ENCODE measurements around the gene GFPT2.

The GFPT2 gene

GRCh38 chr5:180350711-180351465, 2.2 kb downstream of the GFPT2 start:
- DNase-seq: no peak

GRCh38 chr5:180350296-180350695, 2.8 kb downstream of the GFPT2 start:
- no peak for DNase-seq

GRCh38 chr5:180349391-180349790, 3.7 kb downstream of the GFPT2 start:
- DNase-seq: no peak

- no peak for DNase-seq
These were observed 4.8 kb downstream of the GFPT2 start for GRCh38 chr5:180348336-180348735.

GRCh38 chr5:180347702-180348101, 5.4 kb downstream of the GFPT2 start:
- no peak for DNase-seq

GRCh38 chr5:180346358-180346757, 6.8 kb downstream of the GFPT2 start:
- DNase-seq: no peak

GRCh38 chr5:180345781-180346180, 7.4 kb downstream of the GFPT2 start:
- no peak for DNase-seq

- no peak for DNase-seq
These were observed 8.0 kb downstream of the GFPT2 start for GRCh38 chr5:180345186-180345585.

- DNase-seq: no peak
These were observed 8.5 kb downstream of the GFPT2 start for GRCh38 chr5:180344696-180344999.

- DNase-seq: no peak
These were observed 9.1 kb downstream of the GFPT2 start for GRCh38 chr5:180343831-180344695.

- no peak for DNase-seq
These were observed 9.9 kb downstream of the GFPT2 start for GRCh38 chr5:180343110-180343830.

GRCh38 chr5:180341595-180341994, 11.5 kb downstream of the GFPT2 start:
- no peak for DNase-seq

GRCh38 chr5:180340856-180341255, 12.3 kb downstream of the GFPT2 start:
- DNase-seq: no peak

- DNase-seq: no peak
These were observed 13.5 kb downstream of the GFPT2 start for GRCh38 chr5:180339583-180340183.

- DNase-seq: no peak
These were observed 15.0 kb downstream of the GFPT2 start for GRCh38 chr5:180338001-180338707.

- DNase-seq: no peak
These were observed 16.7 kb downstream of the GFPT2 start for GRCh38 chr5:180336234-180337020.

GRCh38 chr5:180335614-180336233, 17.4 kb downstream of the GFPT2 start:
- DNase-seq: no peak

GRCh38 chr5:180334751-180335613, 18.2 kb downstream of the GFPT2 start:
- no peak for DNase-seq

- no peak for DNase-seq
These were observed 19.0 kb downstream of the GFPT2 start for GRCh38 chr5:180334176-180334575.

GRCh38 chr5:180333661-180334060, 19.5 kb downstream of the GFPT2 start:
- DNase-seq: no peak
